Spleen (tissue), 11 donors: ENCODE data around the gene MRPS5. TPM values are rescaled to one million over a fixed set of nuclear protein-coding genes. Genes with fewer than 3 reads are reported as not detected.

Experiments
- DNase-seq: peaks from one replicate; pipeline ENCODE4 v3.0.0-alpha.2; 2020
- H3K27ac ChIP-seq, 8 donors: fragments of 200-600 bp; sonication (generic) in 7 of 8; 1 replicate in 4 of 8; 2 replicates in 4 of 8; pipeline versions ENCODE4 v1.5.0 to v1.8.0; 2016 to 2021; ENCODE audit warnings: inconsistent platforms in 4 of 8, mild to moderate bottlenecking in 4 of 8, moderate library complexity in 1 of 8
- H3K27me3 ChIP-seq, 7 donors: fragments of 200-600 bp; sonication (generic) in 6 of 7; replicated peaks in 1 of 7; 1 replicate in 4 of 7; 2 replicates in 3 of 7; pipeline versions ENCODE4 v1.5.0 to v1.8.0; 2016 to 2021; ENCODE audit warnings: inconsistent platforms in 3 of 7, mild to moderate bottlenecking in 1 of 7
- H3K36me3 ChIP-seq, 6 donors: fragments of 200-600 bp; sonication (generic) in 5 of 6; 1 replicate in 4 of 6; 2 replicates in 2 of 6; pipeline versions ENCODE4 v1.5.0 to v1.8.0; 2016 to 2021; ENCODE audit warnings: inconsistent platforms in 2 of 6
- H3K4me1 ChIP-seq, 6 donors: fragments of 200-600 bp; sonication (generic) in 5 of 6; 1 replicate in 3 of 6; 2 replicates in 3 of 6; pipeline versions ENCODE4 v1.5.0 to v1.8.0; 2016 to 2021; ENCODE audit warnings: inconsistent platforms in 3 of 6
- H3K4me3 ChIP-seq, 8 donors: fragments of 200-600 bp; sonication (generic) in 7 of 8; 1 replicate in 4 of 8; 2 replicates in 4 of 8; pipeline versions ENCODE4 v1.5.0 to v1.8.0; 2016 to 2021; ENCODE audit warnings: inconsistent platforms in 4 of 8, mild to moderate bottlenecking in 4 of 8, moderate library complexity in 2 of 8
- H3K9me3 ChIP-seq, 8 donors: fragments of 200-600 bp; sonication (generic) in 7 of 8; 1 replicate in 4 of 8; 2 replicates in 4 of 8; pipeline versions ENCODE4 v1.5.0 to v1.8.0; 2016 to 2021; ENCODE audit warnings: inconsistent platforms in 4 of 8
- POLR2A ChIP-seq, 3 donors: fragments of 450-650 bp; IDR thresholded peaks; one replicate each; pipeline ENCODE4 v1.5.1; 2017; ENCODE audit warnings: antibody characterized with exemption in 3 of 3, mild to moderate bottlenecking in 1 of 3
- POLR2AphosphoS5 ChIP-seq, 3 donors: sonication (generic); formaldehyde crosslinking; IDR thresholded peaks; one replicate each; pipeline ENCODE4 v1.5.1; 2017; ENCODE audit warnings: antibody characterized with exemption in 3 of 3
- WGBS, 5 donors: extraction: QIAGEN DNeasy Blood & Tissue Kit in 3 of 5; methylation state at CpG; one replicate each; pipeline versions ENCODE4 v1.1.5 to v1.1.7; 2013 to 2018; 5-methylcytosine and 5-hydroxymethylcytosine counted together
- intact Hi-C: fragments of 100-400 bp; cut with DNase I; formaldehyde crosslinking; loops from one replicate; pipeline ENCODE4 v1.15.0; 2023; ENCODE audit warnings: low total_unique reads
- polyA plus RNA-seq, 3 donors: library from polyadenylated mRNA; stranded (reverse); fragments of 200-250 nt; gene quantifications; one replicate each; pipeline ENCODE4 v1.2.1, GENCODE V29; 2013
- total RNA-seq, 7 donors: library from RNA; depleted of rRNA in 3 of 7; stranded (reverse); fragments of >200 nt in 3 of 7; fragmentation: NEBNext Ultra II Directional in 4 of 7; extraction: Animal tissue kit (Norgen Biotek cat#: 25700) in 4 of 7; gene quantifications; one replicate each; pipeline versions ENCODE4 v1.1.0 to v1.2.1, GENCODE V29; 2016 to 2021
- TF ChIP-seq, protein P1 (sequence below), 11 experiments: fragments of 200-600 bp in 7 of 11; fragments of 450-650 bp in 4 of 11; sonication (generic) in 4 of 11; IDR thresholded peaks in 8 of 11; conservative IDR thresholded peaks in 3 of 11; 1 replicate in 7 of 11; 2 replicates in 4 of 11; pipeline versions ENCODE4 v1.4.0 to v1.8.0; 2016 to 2021; ENCODE audit warnings: antibody characterized with exemption in 11 of 11, inconsistent platforms in 4 of 11, mild to moderate bottlenecking in 1 of 11
- donor health status: healthy with polysubstance abuse.
- donor health status: DM: no; HTN: no; CAD: no; lungs with moderate emphysema.
- donor health status: DM: no; HTN: no; CAD: no.
- donor health status: Bipolar disorder and iron deficiency.
- donor health status: healthy.
- donor health status: DM: no; HTN: no; CAD: no.
- donor health status: DM: yes; HTN: yes; CAD: no.

Gene MRPS5
- total and polyA plus RNA-seq, 10 donors, result 37.5 to 92.2 (median 53.7) TPM

DNA sequence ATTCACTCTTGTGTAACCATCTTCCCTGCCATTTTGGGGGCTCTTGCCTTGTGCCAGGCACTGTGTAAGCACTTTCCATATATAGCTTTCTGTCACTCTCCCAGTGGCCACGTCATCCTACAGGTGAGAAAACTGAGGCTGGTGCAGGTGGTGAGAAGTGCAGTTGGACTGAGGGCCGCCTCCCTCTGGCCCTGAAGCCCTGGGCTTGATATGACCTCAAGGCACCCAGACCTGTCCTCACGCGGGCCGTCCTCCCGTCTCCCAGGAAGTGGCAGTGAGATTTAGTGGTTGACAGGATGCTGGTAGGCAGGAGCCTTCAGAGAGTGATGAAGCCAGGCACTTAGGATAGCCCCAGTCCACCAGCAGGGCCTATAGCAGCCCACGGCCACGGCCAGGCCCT is 65.6 kb downstream of the MRPS5 start:
- peak; percentile 54 for DNase-seq
- H3K27ac ChIP-seq, result no peak overlapping the region
- H3K4me1 ChIP-seq, result no peaks in the 10 kb centered on the region
- no peaks in the 10 kb centered on the region for H3K36me3 ChIP-seq
- WGBS, 5 donors, result 75 to 85% (median 78%) methylated on average over 6 to 8 of the region's 8 CpGs
- peaks cover 0 to 43% (median 0%) of the 10 kb centered on the region in 7 donors for H3K27me3 ChIP-seq
- no peaks in the 10 kb centered on the region for H3K9me3 ChIP-seq
- no peak for TF ChIP-seq POLR2A (IDR thresholded peaks at IDR 0.05)
- TF ChIP-seq POLR2AphosphoS5 (IDR thresholded peaks at IDR 0.05), result no peak
- TF ChIP-seq, protein P1, sequence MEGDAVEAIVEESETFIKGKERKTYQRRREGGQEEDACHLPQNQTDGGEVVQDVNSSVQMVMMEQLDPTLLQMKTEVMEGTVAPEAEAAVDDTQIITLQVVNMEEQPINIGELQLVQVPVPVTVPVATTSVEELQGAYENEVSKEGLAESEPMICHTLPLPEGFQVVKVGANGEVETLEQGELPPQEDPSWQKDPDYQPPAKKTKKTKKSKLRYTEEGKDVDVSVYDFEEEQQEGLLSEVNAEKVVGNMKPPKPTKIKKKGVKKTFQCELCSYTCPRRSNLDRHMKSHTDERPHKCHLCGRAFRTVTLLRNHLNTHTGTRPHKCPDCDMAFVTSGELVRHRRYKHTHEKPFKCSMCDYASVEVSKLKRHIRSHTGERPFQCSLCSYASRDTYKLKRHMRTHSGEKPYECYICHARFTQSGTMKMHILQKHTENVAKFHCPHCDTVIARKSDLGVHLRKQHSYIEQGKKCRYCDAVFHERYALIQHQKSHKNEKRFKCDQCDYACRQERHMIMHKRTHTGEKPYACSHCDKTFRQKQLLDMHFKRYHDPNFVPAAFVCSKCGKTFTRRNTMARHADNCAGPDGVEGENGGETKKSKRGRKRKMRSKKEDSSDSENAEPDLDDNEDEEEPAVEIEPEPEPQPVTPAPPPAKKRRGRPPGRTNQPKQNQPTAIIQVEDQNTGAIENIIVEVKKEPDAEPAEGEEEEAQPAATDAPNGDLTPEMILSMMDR (IDR thresholded peaks at IDR 0.05 in 8 of 11, conservative IDR thresholded peaks at IDR 0.05 in 3 of 11), result no peak
- H3K4me3 ChIP-seq, result no peak overlapping the region
- intact Hi-C loops, result no loop called here

DNA sequence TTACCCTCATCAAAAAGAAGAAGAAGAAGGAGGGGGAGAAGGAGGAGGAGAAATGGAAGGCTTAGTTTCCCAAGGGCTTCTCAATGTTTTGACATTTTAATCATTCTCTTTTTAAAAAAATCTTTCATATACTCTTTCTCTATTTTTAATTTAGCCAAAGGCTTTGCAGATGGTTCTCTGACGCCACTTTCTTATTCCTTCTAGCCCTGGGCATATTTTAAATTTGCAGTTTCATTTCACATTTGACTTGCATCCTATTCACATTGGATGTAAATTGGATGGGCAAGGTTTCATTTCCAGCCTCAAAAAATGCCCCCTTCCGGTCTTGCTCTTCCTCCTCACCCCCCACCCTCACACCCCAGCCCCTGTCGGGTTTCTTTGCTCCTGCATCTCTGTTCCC is 66.3 kb downstream of the MRPS5 start:
- Histone ChIP-seq H3K36me3 (no peaks in the 10 kb centered on the region), H3K4me1 (no peaks in the 10 kb centered on the region), H3K4me3 (no peak overlapping the region), H3K9me3 (no peaks in the 10 kb centered on the region), H3K27me3 (peaks cover 0 to 39% (median 0%) of the 10 kb centered on the region in 7 donors), H3K27ac (no peak overlapping the region)
- DNase-seq, result no peak
- intact Hi-C loops, result no loop called here
- whole genome bisulfite sequencing, 5 donors, result 55 to 67% (median 58%) methylated on average over 3 of the region's 3 CpGs
- TF ChIP-seq, protein P1 (IDR thresholded peaks at IDR 0.05 in 8 of 11, conservative IDR thresholded peaks at IDR 0.05 in 3 of 11), result no peak
- TF ChIP-seq POLR2AphosphoS5 (IDR thresholded peaks at IDR 0.05), result no peak
- TF ChIP-seq POLR2A (IDR thresholded peaks at IDR 0.05), result no peak

DNA sequence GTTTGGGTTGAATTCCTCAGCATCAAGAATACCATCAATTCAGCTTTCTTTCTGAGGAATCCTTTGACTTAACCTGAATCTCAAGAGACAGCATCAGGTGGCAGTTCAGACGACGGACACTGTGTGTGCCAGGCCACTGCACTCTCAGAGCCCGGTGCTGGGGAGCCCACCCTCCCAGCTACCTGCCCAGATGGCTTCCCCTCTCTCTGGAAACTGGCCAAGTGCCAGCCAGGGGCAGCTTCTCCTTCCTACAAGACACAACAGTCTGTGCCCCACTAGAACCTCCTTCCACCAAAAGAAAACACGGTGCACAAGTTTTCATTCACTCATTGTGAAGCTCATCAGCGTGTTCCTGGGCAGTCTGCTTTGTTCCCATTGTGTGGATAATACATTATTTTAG is 67.6 kb downstream of the MRPS5 start:
- Histone ChIP-seq H3K36me3 (no peaks in the 10 kb centered on the region), H3K27me3 (peaks cover 0 to 26% (median 0%) of the 10 kb centered on the region in 7 donors), H3K27ac (no peak overlapping the region), H3K4me1 (no peaks in the 10 kb centered on the region), H3K4me3 (no peak overlapping the region), H3K9me3 (no peaks in the 10 kb centered on the region)
- 36 to 46% (median 42%) methylated on average over 5 of the region's 5 CpGs for WGBS, 5 donors
- DNase-seq, result peak; percentile 65
- TF ChIP-seq POLR2AphosphoS5 (IDR thresholded peaks at IDR 0.05) (no peak), POLR2A (IDR thresholded peaks at IDR 0.05) (no peak)
- TF ChIP-seq, protein P1 (IDR thresholded peaks at IDR 0.05 in 8 of 11, conservative IDR thresholded peaks at IDR 0.05 in 3 of 11), result no peak
- intact Hi-C loops, result no loop called here

DNA sequence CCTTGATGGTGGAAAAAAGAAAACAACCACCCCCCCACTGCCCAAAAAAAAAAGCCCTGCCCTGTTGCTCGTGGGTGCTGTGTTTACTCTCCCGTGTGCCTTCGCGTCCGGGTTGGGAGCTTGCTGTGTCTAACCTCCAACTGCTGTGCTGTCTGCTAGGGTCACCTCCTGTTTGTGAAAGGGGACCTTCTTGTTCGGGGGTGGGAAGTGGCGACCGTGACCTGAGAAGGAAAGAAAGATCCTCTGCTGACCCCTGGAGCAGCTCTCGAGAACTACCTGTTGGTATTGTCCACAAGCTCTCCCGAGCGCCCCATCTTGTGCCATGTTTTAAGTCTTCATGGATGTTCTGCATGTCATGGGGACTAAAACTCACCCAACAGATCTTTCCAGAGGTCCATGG is 68.1 kb downstream of the MRPS5 start:
- H3K27me3 ChIP-seq, result peaks cover 0 to 24% (median 0%) of the 10 kb centered on the region in 7 donors
- DNase-seq, result peak; percentile 36
- TF ChIP-seq POLR2AphosphoS5 (IDR thresholded peaks at IDR 0.05) (no peak), POLR2A (IDR thresholded peaks at IDR 0.05) (no peak)
- no peaks in the 10 kb centered on the region for H3K9me3 ChIP-seq
- intact Hi-C loops, result no loop called here
- no peaks in the 10 kb centered on the region for H3K36me3 ChIP-seq
- H3K27ac ChIP-seq, result no peak overlapping the region
- no peaks in the 10 kb centered on the region for H3K4me1 ChIP-seq
- H3K4me3 ChIP-seq, result no peak overlapping the region
- 41 to 47% (median 46%) methylated on average over 11 of the region's 11 CpGs for WGBS, 5 donors
